HG03439 (cell line): ENCODE data around the gene PHKA2.

ENCODE experiments used
- ATAC-seq: cut with Tn5 transposase; IDR thresholded peaks from one replicate; pipeline ENCODE4 v1.9.1; 2021; ENCODE audit warnings: mild to moderate bottlenecking, moderate library complexity; ENCODE audit not compliant: unreplicated experiment

PHKA2 gene

DNA sequence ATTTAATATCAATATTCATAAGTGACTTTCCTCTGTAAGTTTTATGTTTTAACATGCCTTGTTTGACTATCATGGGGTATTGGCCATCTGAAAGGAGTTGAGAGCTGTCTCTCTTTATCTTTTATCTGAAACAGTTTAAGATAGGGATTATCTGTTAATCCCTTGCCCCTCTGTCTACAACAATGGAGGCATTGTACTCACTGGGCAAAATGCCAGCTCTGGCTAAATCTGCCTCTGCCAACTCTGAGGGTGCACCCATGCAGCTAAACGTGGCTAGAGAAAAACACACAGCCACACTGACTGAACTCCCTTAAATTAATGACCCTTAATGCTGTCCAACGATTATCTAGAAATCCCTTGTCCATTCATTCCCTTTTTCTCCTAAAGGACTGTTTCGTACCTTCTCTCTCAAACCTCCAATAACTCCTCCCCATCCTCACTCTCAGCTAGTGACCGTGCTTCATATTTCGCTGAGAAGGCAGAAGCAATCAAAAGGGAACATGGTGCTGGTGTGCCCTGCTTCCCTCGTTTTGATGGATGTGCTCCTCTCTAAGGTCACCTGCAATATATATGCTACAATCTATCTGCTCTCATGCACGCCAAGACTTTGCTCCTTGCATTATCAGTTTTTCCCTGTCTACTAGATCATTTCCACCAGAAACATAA is 10.3 kb downstream of the PHKA2 start:
- ATAC-seq: no peak

DNA sequence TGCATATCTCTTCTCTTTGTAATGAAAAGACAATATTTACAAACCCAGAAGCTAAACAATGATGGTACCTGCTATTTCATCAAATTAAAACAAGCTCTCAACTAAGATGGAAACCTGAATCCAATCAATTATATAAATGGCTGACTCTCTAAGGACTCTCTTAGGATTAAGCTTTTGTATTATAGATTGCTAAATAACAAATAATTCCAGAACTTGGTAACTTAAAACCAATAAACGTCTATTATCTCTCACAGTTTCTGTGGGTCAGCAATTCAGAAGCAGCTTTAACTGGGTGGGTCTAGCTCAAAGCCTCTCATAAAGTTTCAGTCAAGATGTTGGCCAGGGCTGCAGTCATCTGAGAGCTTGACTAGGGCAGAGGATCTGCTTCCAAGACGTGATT is 12.4 kb downstream of the PHKA2 start:
- no peak for ATAC-seq

- no peak for ATAC-seq
Measured at GRCh38 chrX:18970465-18970864, 13.4 kb downstream of the PHKA2 start.

GRCh38 chrX:18966624-18967023 is 17.3 kb downstream of the PHKA2 start:
- ATAC-seq: no peak

GRCh38 chrX:18964901-18965300 is 19.0 kb downstream of the PHKA2 start:
- no peak for ATAC-seq

GRCh38 chrX:18964026-18964425 is 19.9 kb downstream of the PHKA2 start:
- ATAC-seq: no peak

DNA sequence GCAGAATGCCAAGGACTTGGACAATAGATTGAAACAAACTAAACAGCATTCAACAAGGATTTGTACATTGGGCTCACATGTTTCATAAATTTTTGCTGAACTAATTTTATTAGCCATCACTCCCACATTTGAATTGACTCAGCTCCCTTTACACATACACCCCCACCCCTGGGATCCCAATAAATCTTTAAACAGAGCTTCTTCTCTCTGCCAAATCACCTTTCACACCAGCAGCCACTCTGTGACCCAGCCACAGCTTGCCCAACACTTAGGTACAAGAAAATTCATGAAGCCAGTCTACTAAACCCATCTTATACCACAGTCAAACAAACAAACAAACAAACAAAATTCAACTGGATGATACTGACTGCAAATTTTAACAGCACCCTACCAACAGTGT is 21.6 kb downstream of the PHKA2 start:
- ATAC-seq: no peak

DNA sequence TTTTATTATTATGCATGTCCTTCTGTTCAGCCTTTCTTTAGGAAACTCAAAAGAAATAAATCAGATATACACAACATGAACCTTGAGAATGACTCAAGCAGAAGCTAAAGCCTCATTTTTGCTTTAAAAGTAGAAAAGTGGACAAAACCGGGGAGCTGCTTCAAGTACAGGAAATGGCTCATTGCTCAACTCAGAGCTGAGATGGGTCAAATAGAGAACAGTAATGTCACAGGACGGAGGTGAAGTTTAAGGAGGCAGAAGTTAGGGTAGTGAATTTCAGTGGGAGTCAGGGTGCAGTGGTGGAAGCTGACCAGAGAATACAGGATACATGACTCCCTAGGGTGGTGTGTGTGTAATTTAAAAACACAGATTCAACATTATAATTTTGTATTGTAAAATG is 22.2 kb downstream of the PHKA2 start:
- ATAC-seq: no peak

- ATAC-seq: no peak
Measured at GRCh38 chrX:18956303-18957032, 27.4 kb downstream of the PHKA2 start.

DNA sequence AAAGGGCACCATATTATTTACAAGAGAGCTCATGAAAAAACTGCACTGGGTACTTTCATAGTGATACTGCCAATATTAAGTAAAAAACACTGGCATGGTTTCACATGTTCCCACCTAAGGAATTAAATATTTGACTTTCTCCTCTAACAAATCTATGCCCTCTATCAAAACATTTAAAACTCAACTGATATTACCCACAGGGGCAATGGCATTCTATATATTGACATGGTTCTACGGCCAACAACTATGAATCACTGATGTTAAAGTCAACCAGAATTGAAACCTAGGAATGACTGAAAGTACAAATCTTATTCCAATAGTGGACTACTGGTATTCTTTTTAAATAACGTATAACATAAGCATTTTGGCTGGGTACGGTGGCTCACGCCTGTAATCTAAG is 28.2 kb downstream of the PHKA2 start:
- ATAC-seq: no peak

DNA sequence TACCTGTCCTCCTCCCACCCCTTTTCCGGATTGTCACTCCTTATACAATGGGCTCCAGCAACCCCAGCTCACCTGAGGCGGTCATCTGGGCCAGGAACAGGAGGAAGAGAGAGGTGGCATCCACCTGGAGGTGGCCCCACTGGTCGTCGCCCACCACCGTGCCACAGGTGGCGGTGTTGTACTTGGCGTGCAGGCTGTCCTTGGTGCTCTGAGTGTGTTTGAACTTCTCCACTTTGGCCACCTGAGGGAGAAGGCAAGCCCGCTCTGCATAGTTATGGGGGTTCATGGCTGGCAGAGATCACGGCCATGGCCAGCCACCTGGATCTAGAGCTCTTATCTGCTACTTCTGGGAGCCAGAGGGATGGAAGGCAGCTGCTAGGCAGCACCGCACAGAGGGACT is 32.9 kb downstream of the PHKA2 start:
- no peak for ATAC-seq

DNA sequence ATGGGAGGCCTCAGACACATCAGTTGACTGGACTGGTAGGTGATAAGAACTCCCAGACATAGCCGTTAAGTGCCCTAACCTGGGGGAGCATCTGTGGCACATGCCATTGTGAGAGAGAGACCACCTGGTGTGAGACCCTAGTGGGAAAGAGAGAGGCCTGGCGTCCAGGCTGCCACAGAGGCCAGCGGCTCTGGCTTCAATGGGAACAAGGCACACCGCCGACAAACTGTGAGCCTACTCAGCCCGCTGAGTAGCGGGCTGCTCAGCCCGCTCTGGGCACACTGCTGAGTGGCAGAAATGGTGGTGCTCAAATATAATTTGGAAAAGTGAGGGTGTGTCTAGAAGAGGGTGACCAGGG is 34.0 kb downstream of the PHKA2 start:
- ATAC-seq: no peak

GRCh38 chrX:18949291-18949943 is 34.5 kb downstream of the PHKA2 start:
- no peak for ATAC-seq

- no peak for ATAC-seq
Measured at GRCh38 chrX:18946611-18947010, 37.3 kb downstream of the PHKA2 start.

DNA sequence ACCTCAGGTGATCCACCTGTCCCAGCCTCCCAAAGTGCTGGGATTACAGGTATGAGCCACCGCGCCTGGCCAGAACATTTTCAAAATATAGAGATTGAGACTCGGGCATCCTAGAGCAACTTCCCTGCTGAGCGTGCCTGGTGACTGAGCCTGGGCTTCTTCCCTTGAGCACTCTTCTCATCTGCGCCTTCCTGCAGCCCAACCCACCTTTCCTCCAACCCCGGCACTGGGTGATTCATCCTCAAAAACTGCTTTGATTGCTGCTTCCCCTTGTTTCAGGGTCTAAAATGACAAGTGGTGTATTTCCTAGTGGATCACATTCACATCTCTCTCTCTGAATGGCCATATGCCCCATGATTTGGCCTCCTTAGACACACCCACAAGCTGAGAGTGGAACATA is 37.8 kb downstream of the PHKA2 start:
- ATAC-seq: no peak

DNA sequence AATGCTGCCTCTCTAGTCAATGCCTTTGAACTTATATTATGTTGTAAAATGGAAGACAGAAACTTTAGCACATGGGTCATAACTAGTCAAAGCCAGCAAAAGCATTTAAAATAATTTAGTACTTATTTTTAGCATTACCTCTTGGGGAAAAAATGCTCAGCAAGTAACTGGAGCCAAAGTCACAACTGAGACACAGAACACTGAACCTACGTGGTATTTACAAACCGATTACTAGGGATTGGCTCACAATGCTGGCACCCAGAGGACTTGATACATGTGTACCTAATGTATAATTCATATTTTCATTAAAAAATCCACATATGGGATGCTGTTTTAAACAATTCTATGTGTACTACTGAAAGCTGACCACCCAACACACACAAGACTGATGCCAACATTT is 38.4 kb downstream of the PHKA2 start:
- no peak for ATAC-seq

DNA sequence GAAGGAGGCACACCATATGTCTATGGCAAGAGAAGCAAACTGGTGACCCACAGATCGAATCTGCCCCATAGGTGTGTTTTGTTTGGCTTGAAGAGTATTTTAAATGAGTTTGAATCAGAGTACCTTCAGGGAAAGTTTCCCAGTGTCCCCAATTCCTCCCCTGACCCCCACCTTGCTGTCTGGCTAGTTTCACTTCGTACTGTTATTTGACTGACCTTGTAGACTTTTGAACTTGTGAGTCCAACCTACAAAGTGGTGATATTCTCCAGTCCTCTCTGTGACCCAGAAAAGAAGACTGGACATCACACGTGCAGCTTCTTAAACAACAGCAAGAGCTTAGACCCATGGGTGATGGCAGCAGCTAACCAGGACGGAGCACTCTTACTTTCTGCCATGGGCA is 39.4 kb downstream of the PHKA2 start:
- no peak for ATAC-seq

GRCh38 chrX:18941896-18942295 is 42.0 kb downstream of the PHKA2 start:
- ATAC-seq: no peak

- ATAC-seq: no peak
Measured at GRCh38 chrX:18938710-18939109, 45.2 kb downstream of the PHKA2 start.

GRCh38 chrX:18937173-18937572 is 46.7 kb downstream of the PHKA2 start:
- ATAC-seq: no peak

GRCh38 chrX:18935893-18936292 is 48.0 kb downstream of the PHKA2 start:
- no peak for ATAC-seq

- ATAC-seq: no peak
Measured at GRCh38 chrX:18934708-18935107, 49.2 kb downstream of the PHKA2 start.
